IPS-NIHi7 (cell line): ENCODE measurements around the gene MYH13.

Source experiments
- DNase-seq: peaks from one replicate; pipeline ENCODE4 v3.0.0; 2012; ENCODE audit warnings: mixed read lengths; ENCODE audit errors: extremely low spot score

The MYH13 gene

DNA sequence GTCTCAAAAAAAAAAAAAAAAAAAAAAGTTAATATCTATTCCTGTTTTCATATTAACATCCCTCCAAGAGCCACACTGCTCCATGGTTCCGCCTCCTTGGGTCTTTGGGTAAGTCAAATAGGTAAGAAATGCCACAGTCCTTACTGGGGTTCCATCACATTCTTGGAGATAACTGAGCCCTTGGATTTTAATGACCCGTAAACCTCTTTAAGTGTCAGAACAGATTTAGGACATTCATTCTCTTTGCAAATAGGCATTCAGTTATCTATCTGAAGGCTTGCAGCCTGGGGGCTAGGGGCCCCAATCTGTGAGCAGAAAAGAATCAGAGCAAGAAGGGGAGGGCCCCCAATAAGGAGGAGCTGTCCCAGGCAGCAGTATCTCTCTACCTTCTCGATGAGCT is 28.0 kb downstream of the MYH13 start:
- no peak for DNase-seq

DNA sequence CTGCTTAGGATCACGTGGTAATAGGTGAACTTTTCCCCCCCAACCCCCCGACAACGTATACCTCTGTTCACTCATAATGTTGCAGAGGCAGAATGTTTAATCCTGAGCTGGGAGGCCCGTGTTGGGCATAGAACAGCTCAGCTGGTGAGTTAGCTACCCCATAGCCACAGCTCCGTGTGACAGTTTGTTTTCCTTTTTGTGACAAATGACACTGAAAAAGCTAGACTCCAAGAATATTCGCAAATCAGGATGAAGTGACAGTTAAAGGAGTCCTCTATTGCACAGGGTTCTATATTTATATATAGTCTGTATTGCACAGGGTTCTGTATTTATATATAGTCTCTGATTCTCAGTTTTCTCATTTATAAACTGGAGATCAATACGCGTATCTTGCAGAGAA is 33.8 kb downstream of the MYH13 start:
- DNase-seq = no peak

DNA sequence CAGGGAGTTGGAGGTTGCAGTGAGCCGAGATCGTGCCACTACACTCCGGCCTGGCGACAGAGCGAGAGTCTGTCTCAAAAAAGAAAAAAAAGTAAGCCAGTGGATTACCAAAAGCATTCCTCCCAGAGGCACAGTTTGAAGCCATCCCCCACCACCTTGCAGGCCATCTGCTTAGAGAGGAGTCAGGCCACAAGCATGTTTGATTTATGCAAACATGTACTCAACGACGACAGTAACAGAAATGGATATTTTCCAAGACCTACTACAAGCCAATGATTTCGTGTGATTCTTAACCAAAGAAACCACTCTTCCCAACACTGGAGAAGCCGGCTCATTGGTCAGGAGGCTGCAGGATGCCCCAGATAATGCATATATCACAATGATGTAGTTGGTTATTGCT is 34.8 kb downstream of the MYH13 start:
- no peak for DNase-seq

DNA sequence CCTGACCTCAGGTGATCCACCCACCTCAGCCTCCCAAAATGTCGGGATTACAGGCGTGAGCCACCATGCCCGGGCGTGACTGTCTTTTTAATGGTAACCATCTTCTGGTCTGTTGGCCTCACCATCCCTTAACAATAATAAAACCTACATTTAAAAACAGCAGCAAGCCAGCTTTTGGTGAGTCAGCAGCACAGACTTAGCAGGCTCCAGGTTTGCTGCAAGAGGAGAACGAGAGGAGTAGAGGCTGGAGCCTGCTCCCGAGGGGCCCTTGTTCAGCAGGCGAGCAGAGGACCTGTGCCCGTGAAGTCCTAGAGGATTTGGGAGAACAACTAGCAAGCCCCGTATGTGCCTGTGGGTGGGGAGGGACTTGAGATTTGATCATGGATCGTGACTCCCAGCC is 35.7 kb downstream of the MYH13 start:
- no peak for DNase-seq

DNA sequence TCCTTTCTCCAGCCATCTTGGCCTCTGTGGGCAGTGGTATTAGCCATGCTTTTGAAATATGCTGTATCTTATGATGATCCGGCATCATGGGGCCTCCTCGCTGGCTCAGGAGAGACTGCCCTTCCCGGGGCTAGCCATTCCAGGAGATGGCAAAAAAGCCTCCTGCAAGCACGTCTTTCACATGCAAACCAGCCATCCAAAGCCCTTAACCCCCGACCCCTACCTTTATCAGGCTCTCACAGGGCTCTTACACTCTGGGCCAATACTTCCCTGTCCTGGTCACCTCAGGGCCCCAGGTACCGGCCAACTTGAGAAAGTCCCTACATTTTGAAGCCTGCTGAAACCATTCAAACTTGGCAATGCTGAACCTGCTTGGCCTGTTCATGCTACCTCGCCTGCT is 36.4 kb downstream of the MYH13 start:
- DNase-seq = peak; percentile 46

DNA sequence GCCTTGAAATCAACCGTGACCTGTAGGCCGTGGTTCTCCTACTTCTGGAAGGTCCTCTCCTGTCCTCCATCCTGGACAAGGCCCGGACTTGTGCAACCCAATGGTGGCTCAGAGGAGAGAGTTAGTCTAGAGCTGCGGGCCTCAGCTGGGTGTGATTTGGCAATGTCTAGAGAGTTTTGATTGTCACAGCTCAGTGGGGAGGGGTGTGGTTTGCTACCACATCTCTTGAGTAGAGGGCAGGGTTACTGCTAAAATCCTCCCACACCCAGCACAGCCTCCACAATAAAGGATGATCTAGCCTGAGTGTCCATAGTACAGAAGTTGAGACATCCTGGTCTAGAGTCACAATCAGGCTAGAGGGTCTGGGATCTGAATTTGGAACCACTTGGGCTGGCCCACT is 40.3 kb downstream of the MYH13 start:
- no peak for DNase-seq

DNA sequence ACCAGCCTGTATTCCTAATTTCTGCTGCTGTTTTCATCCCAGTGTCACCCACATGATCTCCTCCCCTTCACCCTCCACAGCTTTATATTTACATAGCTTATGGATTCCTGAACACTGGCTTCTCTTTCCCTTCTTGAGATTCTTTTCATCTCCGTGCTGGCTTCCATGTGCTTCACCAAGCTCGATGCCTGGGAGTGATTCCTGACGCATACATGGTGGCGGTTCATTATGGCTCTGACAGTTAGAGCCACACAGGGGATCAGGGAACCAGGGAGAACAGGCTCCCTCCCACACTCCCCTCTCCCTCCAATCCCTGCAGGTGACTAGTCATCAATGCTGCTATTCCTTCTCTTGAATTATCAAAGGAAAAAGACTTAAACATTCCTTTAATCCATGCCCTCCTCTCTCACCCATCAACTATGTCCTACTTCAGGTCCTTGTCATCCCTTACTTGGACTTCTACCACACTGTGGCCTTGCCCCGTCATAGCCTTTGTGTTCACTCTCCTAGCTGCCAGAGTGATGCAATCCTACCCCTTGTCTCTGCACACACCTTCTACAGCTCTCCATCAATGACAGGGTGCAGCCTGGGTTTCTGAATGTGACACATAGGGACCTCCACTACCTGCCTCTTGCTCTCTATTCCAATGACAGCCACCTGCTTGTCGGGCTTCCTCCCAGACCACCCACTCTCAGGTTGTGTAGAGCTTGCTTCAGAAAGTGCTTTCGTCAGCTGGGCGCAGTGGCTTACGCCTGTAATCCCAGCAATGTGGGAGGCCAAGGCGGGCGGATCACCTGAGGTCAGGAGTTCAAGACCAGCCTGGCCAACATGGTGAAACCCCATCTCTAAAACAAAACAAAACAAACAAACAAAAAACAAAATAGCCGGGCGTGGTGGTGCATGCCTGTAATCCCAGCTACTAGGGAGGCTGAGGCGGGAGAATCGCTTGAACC is 43.6 kb downstream of the MYH13 start:
- no peak for DNase-seq

DNA sequence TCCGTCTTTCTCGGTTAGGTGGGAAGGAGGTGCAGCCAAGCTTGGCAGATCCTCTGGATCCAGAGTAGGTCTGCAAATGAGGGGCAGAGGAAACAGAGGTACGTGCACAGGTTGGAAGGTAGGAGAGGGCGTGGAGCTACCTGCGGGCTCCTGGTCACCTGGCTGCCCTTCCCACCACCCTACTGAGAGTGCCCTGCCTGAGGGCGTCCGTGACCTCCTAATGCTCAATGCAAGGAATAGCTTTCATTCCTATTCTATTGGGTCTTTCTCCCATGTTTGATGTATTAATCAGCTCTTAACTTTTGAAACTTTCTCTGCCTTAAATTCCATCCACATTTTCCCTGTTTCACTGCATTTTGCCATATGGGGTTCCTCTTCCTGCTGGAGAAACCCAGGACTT is 44.6 kb downstream of the MYH13 start:
- DNase-seq = no peak

DNA sequence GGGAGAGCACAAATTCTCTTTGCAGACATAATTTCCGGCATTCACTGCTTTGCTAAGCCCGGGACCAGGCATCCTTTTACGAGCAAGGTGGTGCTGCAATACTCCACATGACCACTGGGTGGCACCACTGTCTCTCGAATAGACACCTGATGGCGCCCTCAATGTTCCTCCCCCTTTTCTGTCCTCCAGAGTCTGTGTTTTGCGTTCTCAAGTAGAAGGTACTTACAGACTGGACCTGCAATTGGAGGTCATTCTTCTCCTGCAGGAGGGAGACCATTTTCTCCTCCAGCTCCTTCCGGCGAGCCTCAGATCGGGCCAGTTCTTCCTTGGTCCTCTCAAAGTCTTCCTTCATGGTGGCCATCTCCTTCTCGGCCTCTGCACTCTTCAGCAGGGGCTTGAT is 45.2 kb downstream of the MYH13 start:
- peak; percentile 92 for DNase-seq

DNA sequence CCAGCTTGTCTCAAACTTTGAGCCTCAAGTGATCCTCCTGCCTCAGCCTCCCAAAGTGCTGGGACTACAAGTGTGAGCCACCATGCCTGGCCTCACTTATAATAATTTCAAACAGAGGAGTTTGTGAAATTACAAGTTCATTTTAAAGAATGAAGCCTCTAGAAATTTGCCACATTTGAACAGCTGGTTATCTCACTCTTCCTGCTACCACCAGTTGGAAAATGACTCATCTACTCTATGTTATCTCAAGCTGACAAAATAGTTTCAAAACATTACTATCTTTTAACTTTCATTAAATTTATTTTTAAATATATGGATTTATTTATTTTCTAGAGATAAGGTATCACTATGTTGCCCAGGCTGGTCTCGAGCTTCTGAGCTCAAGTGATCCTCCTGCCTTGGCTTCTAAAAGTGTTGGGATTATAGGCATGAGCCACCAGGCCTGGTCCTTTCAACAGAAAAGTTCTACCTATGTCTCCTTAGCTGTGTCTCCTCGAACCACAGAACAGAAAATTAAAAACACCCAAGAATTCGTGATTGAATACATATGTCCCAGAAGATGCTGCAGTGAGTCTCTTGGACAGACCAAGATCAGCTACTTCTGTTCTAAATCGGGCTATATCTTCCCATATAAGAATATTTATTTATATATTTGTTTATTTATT is 47.6 kb downstream of the MYH13 start:
- DNase-seq = no peak

DNA sequence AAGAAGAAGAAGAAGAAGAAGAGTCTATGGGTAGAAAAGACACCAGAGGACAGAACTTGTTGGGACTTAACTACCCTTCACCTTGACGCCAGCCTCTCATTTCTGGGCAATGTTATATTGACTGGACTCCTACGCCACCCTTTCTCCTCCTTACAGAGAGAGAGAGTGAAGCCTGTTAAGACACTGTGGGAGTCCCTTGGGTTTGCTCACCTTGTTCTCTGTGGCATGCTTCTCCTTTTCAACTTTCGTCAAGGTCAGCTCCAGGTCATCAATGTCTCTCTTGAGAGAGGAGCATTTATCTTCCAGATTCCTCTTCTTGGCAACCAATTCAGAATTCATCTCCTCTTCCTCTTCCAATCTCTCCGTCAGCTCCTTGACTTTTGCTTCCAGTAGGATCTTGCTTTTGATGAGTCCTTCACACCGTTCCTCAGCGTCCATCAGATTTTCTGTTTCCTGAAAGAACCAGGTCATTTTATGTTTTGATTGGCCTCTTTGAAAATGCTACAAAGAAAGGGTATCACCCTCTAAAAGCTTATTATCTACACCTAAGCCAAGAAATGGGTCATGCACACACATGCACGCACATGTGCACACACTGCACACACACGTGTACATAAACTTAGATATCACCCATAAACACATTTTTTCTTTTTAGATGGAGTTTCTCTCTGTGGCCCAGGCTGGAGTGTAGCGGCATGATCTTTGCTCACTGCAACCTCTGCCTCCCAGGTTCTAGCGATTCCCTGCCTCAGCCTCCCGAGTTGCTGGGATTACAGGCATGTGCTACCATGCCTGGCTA is 48.8 kb downstream of the MYH13 start:
- no peak for DNase-seq

DNA sequence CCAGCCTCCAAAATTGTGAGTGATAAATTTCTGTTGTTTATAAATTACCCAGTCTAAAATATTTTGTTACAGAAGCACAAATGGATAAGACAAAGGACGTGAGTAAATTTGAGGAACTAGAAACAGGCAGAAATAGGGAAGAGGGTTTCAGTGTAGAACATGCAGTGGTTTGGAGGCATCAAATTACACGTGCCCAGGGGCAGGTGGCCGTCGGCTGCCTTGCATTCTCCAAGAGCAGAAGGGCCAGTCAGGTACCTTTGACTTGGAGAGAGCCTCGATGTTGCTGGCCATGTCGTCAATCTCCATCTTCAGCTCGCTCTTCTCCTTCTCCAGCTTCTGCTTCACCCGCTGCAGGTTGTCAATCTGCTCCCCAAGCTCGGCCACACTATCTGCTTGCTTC is 54.3 kb downstream of the MYH13 start:
- no peak for DNase-seq

DNA sequence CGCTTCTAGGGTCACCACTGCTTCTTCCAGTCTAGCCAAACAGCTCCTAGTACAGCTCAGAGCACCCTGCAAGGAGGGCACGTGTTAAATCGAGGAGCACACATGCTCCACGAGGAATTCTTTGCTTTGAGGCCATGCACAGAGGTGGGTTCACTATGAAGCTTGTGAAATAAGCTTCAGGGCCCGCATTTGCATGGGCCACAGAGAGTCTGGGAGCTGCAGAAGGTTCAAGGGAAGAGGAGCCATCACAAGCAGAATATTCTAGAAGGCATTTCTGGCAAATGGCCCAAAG is 55.3 kb downstream of the MYH13 start:
- no peak for DNase-seq

DNA sequence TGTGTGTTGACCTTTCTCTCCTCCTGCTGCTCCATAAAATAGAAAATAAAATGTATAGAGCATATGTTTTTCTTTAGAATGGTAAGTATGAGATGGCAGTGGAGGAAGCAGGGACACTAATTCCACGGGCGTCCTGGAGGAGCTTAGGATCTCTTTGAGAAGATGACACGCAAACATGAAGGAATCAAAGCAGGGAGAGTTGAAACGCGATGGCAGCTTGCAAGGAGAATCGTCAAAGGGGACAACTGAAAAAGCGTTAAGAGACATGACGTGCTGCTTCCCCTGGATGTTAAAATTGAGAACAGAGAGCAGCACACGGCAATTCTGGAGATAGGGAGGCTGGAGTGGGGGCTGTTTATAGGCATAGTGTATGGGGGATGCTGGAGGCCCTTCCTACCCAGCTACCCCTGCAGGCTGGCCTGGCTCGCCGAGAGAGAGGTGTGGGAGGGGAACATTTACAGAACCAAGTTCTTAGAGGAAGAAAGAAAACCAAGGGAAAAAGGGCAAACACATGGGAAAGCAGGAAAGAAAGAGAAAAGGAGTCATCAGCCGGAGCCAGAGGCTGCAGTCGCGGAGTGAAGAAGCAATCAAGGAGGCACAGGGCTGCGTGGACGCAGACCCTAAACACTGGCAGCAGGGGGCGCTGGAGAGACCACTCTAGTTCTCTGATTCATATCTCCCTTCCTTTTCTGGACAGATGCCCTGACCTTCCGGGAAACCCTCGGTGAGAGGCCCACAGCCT is 55.8 kb downstream of the MYH13 start:
- peak; percentile 80 for DNase-seq

DNA sequence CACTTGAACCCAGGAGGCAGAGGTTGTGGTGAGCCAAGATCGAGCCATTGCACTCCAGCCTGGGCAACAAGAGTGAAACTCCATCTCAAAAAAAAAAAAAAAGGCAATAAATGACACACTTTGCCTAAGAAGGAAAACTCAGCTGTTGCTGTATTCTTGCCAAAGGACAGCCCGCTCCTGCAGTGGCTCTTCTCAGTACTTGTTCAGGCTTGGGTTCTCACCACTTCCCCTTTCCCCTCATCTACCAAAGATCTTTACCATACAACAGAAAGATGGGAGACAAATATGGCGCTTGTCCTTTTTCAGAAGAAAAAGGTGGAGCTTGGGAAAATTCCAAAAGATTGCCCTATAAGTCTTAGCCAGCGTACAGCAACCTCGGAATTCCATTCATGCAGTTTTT is 58.5 kb downstream of the MYH13 start:
- DNase-seq = no peak

DNA sequence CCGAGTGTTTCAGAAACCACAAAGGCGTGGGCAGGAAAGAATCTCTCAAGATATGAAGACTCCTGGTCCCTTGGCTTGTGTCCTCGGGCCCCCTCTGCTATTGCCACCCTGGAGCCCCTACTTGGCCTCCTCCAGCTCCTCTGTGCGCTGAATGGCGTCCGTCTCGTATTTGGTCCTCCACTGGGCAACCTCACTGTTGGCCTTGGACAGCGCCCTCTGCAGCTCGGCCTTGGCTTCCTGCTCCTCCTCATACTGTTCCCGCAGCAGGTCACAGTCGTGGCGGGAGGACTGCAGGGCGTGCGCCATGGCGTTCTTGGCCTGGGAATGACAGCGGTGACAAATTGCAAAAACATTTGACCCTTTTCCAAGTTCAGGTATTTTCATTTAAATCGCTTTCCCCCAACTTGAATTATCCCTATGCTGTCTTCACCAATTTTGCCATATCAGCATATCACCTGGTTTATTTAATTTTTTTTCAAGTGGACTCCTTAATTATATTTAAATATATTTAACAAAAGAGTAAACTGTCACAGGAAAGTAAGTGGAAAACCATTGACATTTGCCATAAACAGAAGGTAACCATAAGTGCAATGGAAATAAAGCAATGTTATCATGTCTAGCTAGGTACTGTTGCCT is 59.7 kb downstream of the MYH13 start:
- no peak for DNase-seq

DNA sequence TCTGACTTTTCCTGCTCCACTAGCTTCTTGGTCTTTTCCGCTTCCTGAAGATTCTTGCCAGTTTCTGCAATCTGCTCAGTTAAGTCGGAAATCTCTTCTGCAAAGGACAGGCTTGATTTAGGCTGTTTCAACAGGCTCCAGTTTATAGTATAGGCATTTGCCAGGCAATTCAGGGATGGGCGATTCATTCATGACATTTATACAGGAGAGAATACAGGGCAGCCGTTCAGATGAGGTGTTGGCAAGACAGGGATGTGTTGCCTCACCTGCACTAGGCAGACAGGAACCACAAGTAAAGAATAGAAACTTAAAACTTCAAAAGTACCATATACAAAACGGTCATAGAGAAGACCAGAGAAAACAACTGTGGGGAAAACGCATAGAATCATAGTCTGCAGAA is 61.7 kb downstream of the MYH13 start:
- no peak for DNase-seq

DNA sequence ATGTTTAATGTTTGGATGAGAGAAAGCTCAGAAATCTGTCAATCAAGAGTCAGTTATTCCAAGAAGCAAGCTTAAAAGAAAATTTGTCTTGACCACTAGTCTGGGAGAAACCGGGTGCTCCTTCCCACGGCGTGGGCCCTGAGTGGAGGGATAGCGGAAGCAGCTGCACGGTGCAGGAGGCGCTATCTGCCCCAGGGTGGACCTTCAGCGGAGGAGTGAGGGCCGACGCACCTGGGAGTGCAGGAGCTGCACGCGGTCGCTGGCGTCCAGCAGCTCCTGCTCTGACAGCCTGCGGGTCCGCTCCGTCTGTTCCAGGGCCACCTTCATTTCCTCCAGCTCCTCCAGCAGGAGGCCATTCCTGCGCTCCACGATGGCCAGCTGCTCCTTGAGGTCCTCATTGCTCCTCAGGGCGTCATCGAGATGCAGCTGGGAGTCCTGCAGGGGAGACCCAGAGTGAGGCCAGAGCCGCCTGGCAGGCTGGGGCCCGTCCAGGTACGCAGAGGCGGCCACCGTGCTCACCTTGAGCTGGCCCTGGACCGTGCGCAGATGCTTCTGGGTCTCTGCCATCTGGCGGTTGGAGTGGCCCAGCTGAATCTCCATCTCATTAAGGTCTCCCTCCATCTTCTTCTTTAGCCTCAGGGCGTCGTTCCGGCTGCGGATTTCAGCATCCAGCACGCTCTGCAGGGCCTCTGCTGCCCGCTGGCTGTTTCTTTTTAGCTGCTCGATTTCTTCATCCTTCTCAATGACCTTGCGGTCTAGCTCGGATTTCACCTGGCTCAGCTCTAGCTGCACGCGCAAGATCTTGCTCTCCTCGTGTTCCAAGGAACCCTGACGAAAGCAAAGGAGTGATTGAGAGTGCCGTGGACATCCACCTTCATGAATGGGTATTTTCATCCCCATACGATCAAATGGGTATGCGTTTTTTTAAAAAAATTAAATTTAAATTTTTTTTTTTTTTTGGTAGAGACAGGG is 63.5 kb downstream of the MYH13 start:
- no peak for DNase-seq

DNA sequence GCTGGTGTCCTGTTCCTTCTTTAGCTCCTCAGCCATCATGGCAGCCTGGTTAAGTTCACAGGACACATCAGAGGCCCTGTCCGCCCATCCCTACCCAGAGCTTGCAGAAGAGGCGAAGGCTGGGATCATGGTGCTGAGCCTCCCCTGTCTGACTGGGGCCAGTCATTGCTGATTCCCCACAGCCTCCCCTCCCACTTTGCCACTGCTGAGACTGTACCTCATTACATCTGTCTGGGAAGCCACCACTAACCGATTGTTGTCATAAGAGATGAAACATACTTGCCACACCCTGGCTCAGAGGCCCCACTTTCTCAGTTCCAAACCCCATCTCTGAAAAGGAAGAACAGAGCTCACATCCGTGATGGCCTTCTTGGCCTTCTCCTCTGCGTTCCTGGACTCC is 66.2 kb downstream of the MYH13 start:
- no peak for DNase-seq

DNA sequence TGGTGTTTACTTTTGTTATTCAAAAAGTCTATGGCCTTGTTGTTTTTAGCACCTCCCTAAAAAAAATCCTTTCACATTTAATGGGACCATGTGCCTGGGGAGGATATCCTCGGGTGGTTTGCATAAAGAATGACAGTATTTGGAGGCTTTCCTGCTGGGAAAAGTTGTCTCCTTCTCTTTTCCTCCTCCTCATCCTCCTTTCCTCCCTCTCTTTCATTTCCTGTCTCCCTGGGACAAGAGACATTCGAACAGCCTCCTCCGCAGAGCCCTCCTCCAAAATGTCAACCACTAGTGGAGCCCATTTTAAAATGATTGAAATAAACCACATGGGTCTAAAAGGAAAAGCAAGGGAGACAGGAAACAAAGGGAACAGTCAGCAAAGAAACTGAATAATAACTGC is 67.4 kb downstream of the MYH13 start:
- no peak for DNase-seq
